Progenitor cell of endocrine pancreas (in vitro differentiated cells): ENCODE measurements around the gene SPATA46. TPM values are rescaled to one million over a fixed set of nuclear protein-coding genes. Genes with fewer than 3 reads are reported as not detected.

Experiments used
- DNase-seq: peaks from one replicate; pipeline ENCODE4 v3.0.0; 2021; ENCODE audit warnings: low spot score; ENCODE audit not compliant: unreplicated experiment
- H3K27ac Mint-ChIP-seq: 2 replicates; pipeline ENCODE4 v1.8.0; 2021; ENCODE audit warnings: mild to moderate bottlenecking, moderate library complexity, mixed read lengths
- H3K27me3 Mint-ChIP-seq: 2 replicates; pipeline ENCODE4 v1.8.0; 2021; ENCODE audit warnings: mixed read lengths
- H3K36me3 Mint-ChIP-seq: 2 replicates; pipeline ENCODE4 v1.8.0; 2022; ENCODE audit warnings: mixed read lengths; ENCODE audit not compliant: insufficient read depth
- H3K4me1 Mint-ChIP-seq: 2 replicates; pipeline ENCODE4 v1.8.0; 2021; ENCODE audit warnings: low read depth, mixed read lengths
- H3K4me3 Mint-ChIP-seq: 2 replicates; pipeline ENCODE4 v1.8.0; 2021; ENCODE audit warnings: low read depth, mild to moderate bottlenecking, moderate library complexity, mixed read lengths
- H3K9me3 Mint-ChIP-seq: 2 replicates; pipeline ENCODE4 v1.8.0; 2021; ENCODE audit warnings: low read depth, mixed read lengths
- CTCF ChIP-seq: fragments of 200-600 bp; sonication (generic); IDR thresholded peaks from one replicate; pipeline ENCODE4 v1.5.0; 2021; ENCODE audit warnings: antibody characterized with exemption, mild to moderate bottlenecking; ENCODE audit not compliant: unreplicated experiment
- total RNA-seq: library from RNA; stranded (reverse); gene quantifications from 2 replicates; pipeline ENCODE4 v1.2.1, GENCODE V29; 2021

Gene SPATA46
- total RNA-seq, 1 donor from 2014 or later, result not detected

- DNase-seq, result no peak
- no peaks in the 10 kb centered on the region for H3K9me3 Mint-ChIP-seq
- no peak overlapping the region for H3K4me3 Mint-ChIP-seq
- no peak for TF ChIP-seq CTCF
- H3K27me3 Mint-ChIP-seq, result peaks cover 10% of the 10 kb centered on the region
- H3K27ac Mint-ChIP-seq, result no peak overlapping the region
- H3K36me3 Mint-ChIP-seq, result no peaks in the 10 kb centered on the region
- H3K4me1 Mint-ChIP-seq, result peaks cover 34% of the 10 kb centered on the region
Observed at GRCh38 chr1:162351246-162351842, 25.3 kb downstream of the SPATA46 start.

DNA sequence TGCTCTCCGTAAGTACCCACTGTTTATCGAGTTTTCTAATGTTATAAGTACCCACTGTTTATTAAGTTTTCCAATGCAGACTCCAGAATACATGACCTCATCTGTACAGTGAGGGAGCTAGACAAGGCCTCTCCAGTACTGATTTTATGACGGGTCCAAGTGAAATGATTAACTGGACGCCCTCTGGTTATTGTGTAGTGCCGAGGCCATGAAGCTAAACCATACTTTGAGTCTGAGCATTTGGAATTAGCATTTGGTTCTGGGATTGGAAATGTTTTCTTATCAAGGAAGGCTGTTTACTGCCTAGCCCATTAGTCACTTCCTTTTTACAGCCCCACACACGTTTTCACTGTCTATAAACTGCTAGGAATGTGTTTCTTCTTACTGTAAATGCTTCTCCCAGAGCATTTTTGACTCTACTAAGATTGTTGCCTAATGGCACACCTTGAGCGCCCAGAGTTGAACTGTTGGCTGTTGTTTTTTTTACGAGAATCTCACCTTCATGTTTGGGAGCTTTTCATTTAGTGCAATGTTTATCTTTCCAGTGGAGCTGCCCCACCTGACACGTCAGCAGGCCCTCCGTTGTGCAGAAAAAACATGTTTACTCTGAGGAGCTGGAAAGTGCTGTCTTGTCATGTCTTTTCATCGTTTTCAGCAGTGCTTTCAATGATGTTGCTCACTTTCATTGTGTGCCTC lies 26.9 kb downstream of the SPATA46 start:
- H3K36me3 Mint-ChIP-seq, result peaks cover 2% of the 10 kb centered on the region
- peaks cover 8% of the 10 kb centered on the region for H3K27me3 Mint-ChIP-seq
- H3K4me1 Mint-ChIP-seq, result peaks cover 34% of the 10 kb centered on the region
- TF ChIP-seq CTCF, result no peak
- DNase-seq, result no peak
- no peaks in the 10 kb centered on the region for H3K9me3 Mint-ChIP-seq
- H3K4me3 Mint-ChIP-seq, result no peak overlapping the region
- H3K27ac Mint-ChIP-seq, result no peak overlapping the region

GRCh38 chr1:162347281-162347680 lies 29.4 kb downstream of the SPATA46 start:
- Mint-ChIP-seq H3K36me3 (peaks cover 3% of the 10 kb centered on the region), H3K4me1 (peaks cover 33% of the 10 kb centered on the region), H3K27ac (peak overlapping the region; percentile 66), H3K4me3 (no peak overlapping the region), H3K9me3 (no peaks in the 10 kb centered on the region), H3K27me3 (peaks cover 8% of the 10 kb centered on the region)
- TF ChIP-seq CTCF, result no peak
- DNase-seq, result no peak

GRCh38 chr1:162343470-162343869 lies 33.2 kb downstream of the SPATA46 start:
- H3K27me3 Mint-ChIP-seq, result no peaks in the 10 kb centered on the region
- no peak overlapping the region for H3K27ac Mint-ChIP-seq

More at GRCh38 chr1:162343470-162343869, 33.2 kb downstream of the SPATA46 start:
- TF ChIP-seq CTCF, result no peak
- no peak for DNase-seq
- Mint-ChIP-seq H3K9me3 (no peaks in the 10 kb centered on the region), H3K4me3 (no peak overlapping the region), H3K36me3 (peaks cover 3% of the 10 kb centered on the region), H3K4me1 (peaks cover 17% of the 10 kb centered on the region)
